Fibroblast of pulmonary artery (primary cell): ENCODE data around the gene TMEM59L.

Experiments
- DNase-seq: peaks from one replicate; pipeline ENCODE4 v3.0.0-alpha.2; 2010; ENCODE audit warnings: low read depth
- H3K4me3 ChIP-seq: replicated peaks from 2 replicates; pipeline ENCODE4 v1.5.1; 2011; ENCODE audit warnings: low read depth, mild to moderate bottlenecking, control low read depth, low read length, moderate library complexity
- CTCF ChIP-seq: IDR thresholded peaks from 2 replicates; pipeline ENCODE4 v1.5.1; 2011; ENCODE audit warnings: mild to moderate bottlenecking, control low read depth, low read length, inconsistent platforms; ENCODE audit errors: missing control alignments

TMEM59L gene

DNA sequence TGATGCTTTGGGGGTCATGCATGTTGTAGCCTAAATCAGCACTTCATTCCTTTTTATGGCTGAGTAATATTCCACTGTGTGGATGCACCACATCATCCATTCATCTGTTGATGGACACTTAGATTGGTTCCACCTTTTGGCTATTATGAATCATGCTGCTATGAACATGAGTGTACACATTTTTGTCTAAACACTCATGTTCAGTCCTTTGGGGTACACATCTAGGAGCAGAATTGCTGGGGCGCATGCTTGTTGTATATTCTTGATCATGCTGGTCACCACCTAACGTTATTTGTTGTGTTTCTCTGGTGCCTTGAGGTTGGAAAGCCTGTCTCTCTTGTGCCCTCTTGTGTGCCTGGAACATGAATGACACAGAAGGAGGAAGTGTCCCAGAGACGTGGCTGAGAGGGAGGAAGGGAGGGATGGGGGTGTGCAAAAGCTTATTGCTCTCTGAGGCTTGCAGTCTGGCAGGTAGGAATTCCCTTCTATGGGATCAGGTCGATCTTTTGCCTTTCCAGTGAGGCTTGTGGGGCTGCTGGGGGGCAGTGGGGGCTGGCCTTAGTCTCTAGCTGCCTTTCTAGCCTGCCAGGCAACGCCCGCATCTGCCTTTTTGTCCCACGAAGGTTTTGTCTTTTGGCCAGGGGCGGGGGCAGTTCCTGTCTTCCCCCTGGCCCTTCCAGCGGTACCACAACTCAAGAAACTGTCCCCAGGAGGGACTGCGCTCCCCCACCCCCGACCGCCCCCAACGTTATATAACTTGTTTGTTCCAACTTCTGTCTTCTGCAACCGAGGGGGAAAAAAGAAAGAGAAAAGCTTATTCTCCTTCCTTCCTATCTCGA, 31.7 kb downstream of the TMEM59L start:
- no peak for TF ChIP-seq CTCF
- DNase-seq, result no peak
- no peak overlapping the region for H3K4me3 ChIP-seq

DNA sequence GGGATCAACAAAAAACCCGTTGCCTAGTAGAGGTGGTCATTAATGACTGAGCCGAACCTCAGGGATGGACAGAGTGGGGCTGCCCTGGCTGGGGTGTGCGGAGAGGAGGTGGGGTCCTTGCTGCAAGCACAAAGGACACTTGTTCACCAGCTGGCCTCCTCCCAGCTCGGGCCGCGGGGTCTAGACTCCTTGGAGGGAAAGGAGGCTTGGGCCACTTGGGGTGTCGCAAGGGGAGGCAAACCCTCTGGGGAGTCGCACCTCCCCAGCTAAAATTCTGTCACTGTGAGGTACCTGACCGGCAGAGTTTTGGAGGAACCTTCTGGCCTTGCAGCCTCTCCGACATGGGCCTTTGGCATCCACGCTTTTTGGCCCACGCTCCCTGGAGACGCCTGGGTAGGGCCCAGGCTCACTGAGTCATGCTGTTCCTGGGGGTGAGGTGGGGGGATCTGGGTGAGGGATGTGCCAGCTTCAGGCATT, 32.4 kb downstream of the TMEM59L start:
- DNase-seq, result no peak
- no peak for TF ChIP-seq CTCF
- H3K4me3 ChIP-seq, result no peak overlapping the region

DNA sequence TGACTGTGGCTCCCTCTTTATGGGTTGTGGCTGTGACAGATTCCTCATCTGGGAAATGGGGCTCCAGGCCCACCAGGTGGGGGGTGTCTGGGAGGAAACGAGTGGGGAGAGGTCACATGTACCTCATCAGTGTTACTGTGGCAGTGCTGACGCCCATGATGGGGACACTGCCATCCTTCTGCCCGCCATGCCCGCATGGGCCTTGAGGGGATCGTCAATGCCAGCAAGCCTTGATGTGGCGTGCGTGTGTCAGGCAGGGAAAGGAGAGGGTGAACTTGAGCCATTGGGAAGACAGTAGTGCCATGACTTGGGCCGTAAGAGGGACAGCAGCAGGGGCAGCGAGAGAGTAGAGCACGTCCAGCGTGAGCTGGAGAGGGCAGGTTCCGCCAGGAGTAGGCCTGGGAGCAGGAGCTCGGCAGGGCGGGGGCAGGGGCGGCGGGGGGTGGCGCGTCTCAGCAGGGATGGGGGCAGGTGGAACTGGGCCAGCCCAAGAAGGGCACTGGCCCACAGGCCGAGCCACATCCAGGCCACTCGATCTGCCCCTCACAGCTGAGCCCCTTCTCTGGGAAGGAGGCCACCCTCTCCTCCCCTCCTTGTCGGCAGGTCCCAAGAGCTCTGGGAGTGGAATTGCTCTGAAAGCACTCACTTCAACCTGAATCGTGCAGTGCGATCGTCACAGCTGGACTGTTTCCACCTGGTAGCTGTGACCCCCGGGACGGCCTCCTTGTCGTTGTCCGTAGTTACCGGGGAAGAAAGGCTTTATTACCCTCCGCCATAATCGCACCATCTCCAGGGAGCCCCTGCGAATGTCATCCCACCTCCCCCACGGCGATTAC, 34.1 kb downstream of the TMEM59L start:
- no peak for TF ChIP-seq CTCF
- DNase-seq, result no peak
- no peak overlapping the region for H3K4me3 ChIP-seq

DNA sequence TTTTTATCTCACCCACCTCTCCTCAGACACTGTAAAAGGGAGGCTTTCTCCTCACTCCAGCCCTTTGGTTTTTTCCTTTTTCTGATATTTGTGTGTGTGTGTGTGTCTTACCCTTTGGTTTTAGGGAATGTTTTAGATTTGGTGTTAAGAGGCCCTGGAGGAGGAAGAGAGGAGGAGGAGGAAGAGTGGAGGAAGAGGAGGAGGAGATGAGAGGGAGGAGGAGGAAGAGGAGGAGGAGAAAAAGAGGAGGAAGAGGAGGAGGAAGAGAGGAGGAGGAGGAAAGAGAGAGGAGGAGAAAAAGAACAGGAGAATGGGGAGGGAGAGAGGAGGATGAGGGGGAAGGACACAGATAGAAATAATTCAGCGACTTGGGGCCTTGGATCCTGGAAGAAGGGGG, 34.7 kb downstream of the TMEM59L start:
- no peak for DNase-seq
- TF ChIP-seq CTCF, result no peak
- no peak overlapping the region for H3K4me3 ChIP-seq

GRCh38 chr19:18647807-18648206, 35.1 kb downstream of the TMEM59L start:
- no peak for DNase-seq
- no peak overlapping the region for H3K4me3 ChIP-seq
- TF ChIP-seq CTCF, result no peak

DNA sequence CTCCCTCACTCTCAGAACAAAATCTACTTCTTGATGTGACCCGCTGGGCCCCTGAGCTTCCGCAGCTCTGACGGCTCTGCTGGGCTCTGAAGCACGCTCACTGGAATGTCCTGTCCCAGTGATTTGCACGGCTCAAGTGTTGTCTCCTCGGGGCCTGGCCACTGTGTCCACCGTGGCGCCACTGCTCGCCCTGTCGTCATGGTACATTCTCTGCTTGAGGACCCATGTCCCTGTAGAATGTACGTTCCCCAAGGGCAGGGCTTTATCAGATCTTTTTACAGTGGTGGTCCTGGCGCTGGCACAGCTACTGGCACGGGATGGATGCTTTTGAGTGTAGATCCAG, 36.3 kb downstream of the TMEM59L start:
- no peak for DNase-seq
- no peak for TF ChIP-seq CTCF
- H3K4me3 ChIP-seq, result no peak overlapping the region
